ENCODE results near the gene SLC25A21. TPM values are rescaled to one million over a fixed set of nuclear protein-coding genes. Genes with fewer than 3 reads are reported as not detected.
A peak's percentile ranks its signal among the peaks of the same experiment; 100 is the strongest.

SLC25A21 gene
- total RNA-seq, 1 donor from 2014 or later, result 1.2 TPM

- no peak for DNase-seq (ENCODE audit: low spot score)
- Mint-ChIP-seq H3K4me1 (ENCODE audit: unreplicated experiment) (no peaks in the 10 kb centered on the region), H3K27me3 (ENCODE audit: unreplicated experiment) (no peaks in the 10 kb centered on the region), H3K27ac (ENCODE audit: unreplicated experiment) (no peak overlapping the region), H3K9me3 (ENCODE audit: unreplicated experiment) (no peaks in the 10 kb centered on the region), H3K4me3 (ENCODE audit: unreplicated experiment) (no peak overlapping the region), H3K36me3 (ENCODE audit: low read depth, unreplicated experiment) (no peaks in the 10 kb centered on the region)
- peak; percentile 50 for TF ChIP-seq CTCF (IDR thresholded peaks at IDR 0.05; ENCODE audit: unreplicated experiment)
These were observed 229.7 kb downstream of the SLC25A21 start for GRCh38 chr14:36942522-36943245.

GRCh38 chr14:36941783-36942521 lies 230.5 kb downstream of the SLC25A21 start:
- TF ChIP-seq CTCF (IDR thresholded peaks at IDR 0.05; ENCODE audit: unreplicated experiment), result peak; percentile 98
- no peak overlapping the region for H3K27ac Mint-ChIP-seq (ENCODE audit: unreplicated experiment)
- no peaks in the 10 kb centered on the region for H3K27me3 Mint-ChIP-seq (ENCODE audit: unreplicated experiment)
- H3K4me3 Mint-ChIP-seq (ENCODE audit: unreplicated experiment), result no peak overlapping the region
- H3K4me1 Mint-ChIP-seq (ENCODE audit: unreplicated experiment), result no peaks in the 10 kb centered on the region
- peak; percentile 81 for DNase-seq (ENCODE audit: low spot score)
- no peaks in the 10 kb centered on the region for H3K9me3 Mint-ChIP-seq (ENCODE audit: unreplicated experiment)
- H3K36me3 Mint-ChIP-seq (ENCODE audit: low read depth, unreplicated experiment), result no peaks in the 10 kb centered on the region

GRCh38 chr14:36940476-36940875 lies 231.9 kb downstream of the SLC25A21 start:
- Mint-ChIP-seq H3K4me1 (ENCODE audit: unreplicated experiment) (no peaks in the 10 kb centered on the region), H3K4me3 (ENCODE audit: unreplicated experiment) (no peak overlapping the region), H3K27ac (ENCODE audit: unreplicated experiment) (no peak overlapping the region), H3K9me3 (ENCODE audit: unreplicated experiment) (no peaks in the 10 kb centered on the region), H3K27me3 (ENCODE audit: unreplicated experiment) (no peaks in the 10 kb centered on the region), H3K36me3 (ENCODE audit: low read depth, unreplicated experiment) (no peaks in the 10 kb centered on the region)
- DNase-seq (ENCODE audit: low spot score), result no peak
- no peak for TF ChIP-seq CTCF (IDR thresholded peaks at IDR 0.05; ENCODE audit: unreplicated experiment)

GRCh38 chr14:36939265-36939664 lies 233.1 kb downstream of the SLC25A21 start:
- Mint-ChIP-seq H3K36me3 (ENCODE audit: low read depth, unreplicated experiment) (no peaks in the 10 kb centered on the region), H3K9me3 (ENCODE audit: unreplicated experiment) (no peaks in the 10 kb centered on the region), H3K4me3 (ENCODE audit: unreplicated experiment) (no peak overlapping the region), H3K4me1 (ENCODE audit: unreplicated experiment) (no peaks in the 10 kb centered on the region), H3K27ac (ENCODE audit: unreplicated experiment) (no peak overlapping the region), H3K27me3 (ENCODE audit: unreplicated experiment) (no peaks in the 10 kb centered on the region)
- DNase-seq (ENCODE audit: low spot score), result no peak
- no peak for TF ChIP-seq CTCF (IDR thresholded peaks at IDR 0.05; ENCODE audit: unreplicated experiment)

GRCh38 chr14:36938678-36939077 lies 233.7 kb downstream of the SLC25A21 start:
- TF ChIP-seq CTCF (IDR thresholded peaks at IDR 0.05; ENCODE audit: unreplicated experiment), result no peak
- H3K27ac Mint-ChIP-seq (ENCODE audit: unreplicated experiment), result no peak overlapping the region
- H3K9me3 Mint-ChIP-seq (ENCODE audit: unreplicated experiment), result no peaks in the 10 kb centered on the region
- DNase-seq (ENCODE audit: low spot score), result no peak
- peaks cover under 1% of the 10 kb centered on the region for H3K4me1 Mint-ChIP-seq (ENCODE audit: unreplicated experiment)
- no peaks in the 10 kb centered on the region for H3K36me3 Mint-ChIP-seq (ENCODE audit: low read depth, unreplicated experiment)
- no peak overlapping the region for H3K4me3 Mint-ChIP-seq (ENCODE audit: unreplicated experiment)
- H3K27me3 Mint-ChIP-seq (ENCODE audit: unreplicated experiment), result no peaks in the 10 kb centered on the region

All from endothelial cell (in vitro differentiated cells).